ENCODE results near the gene SH2D5. TPM values are rescaled to one million over a fixed set of nuclear protein-coding genes. Genes with fewer than 3 reads are reported as not detected.

Gene SH2D5
- total RNA-seq, 4 donors from 2014 or later = 0.55 TPM; not detected in 3

DNA sequence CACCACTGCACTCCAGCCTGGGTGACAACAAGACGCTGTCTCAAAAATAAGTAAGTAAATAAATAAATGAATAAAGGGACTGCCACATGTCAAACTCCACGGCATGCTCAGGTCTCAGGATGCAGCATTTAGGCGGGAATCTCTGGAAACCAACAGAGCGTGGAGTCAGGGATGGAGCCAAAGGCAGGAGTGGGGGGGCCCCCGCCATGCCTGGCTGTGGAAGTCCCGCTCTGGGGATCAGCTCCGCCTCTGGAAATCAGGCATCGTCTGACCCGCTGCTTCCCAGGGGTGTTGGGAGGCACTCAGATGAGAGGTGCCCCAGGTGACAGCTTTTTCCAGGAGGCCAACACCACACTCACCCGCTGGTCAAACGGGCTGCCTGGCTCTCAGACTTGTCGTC lies 34.9 kb downstream of the SH2D5 start:
- Histone ChIP-seq H3K27me3 (no peaks in the 10 kb centered on the region), H3K4me1 (peaks cover 3 to 5% of the 10 kb centered on the region in 2 donors), H3K4me3 (no peak overlapping the region), H3K36me3 (no peaks in the 10 kb centered on the region), H3K27ac (peak overlapping the region; percentile 92 to 95), H3K9me3 (no peaks in the 10 kb centered on the region)
- intact Hi-C loops (cut with DNase I; ENCODE audit: low total_unique reads) = loop anchor here (5.0 kb wide), 1 partner anchor 500 kb away; no protein-coding TSS in a partner anchor
- DNase-seq = no peak
- TF ChIP-seq, protein P1, sequence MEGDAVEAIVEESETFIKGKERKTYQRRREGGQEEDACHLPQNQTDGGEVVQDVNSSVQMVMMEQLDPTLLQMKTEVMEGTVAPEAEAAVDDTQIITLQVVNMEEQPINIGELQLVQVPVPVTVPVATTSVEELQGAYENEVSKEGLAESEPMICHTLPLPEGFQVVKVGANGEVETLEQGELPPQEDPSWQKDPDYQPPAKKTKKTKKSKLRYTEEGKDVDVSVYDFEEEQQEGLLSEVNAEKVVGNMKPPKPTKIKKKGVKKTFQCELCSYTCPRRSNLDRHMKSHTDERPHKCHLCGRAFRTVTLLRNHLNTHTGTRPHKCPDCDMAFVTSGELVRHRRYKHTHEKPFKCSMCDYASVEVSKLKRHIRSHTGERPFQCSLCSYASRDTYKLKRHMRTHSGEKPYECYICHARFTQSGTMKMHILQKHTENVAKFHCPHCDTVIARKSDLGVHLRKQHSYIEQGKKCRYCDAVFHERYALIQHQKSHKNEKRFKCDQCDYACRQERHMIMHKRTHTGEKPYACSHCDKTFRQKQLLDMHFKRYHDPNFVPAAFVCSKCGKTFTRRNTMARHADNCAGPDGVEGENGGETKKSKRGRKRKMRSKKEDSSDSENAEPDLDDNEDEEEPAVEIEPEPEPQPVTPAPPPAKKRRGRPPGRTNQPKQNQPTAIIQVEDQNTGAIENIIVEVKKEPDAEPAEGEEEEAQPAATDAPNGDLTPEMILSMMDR (IDR thresholded peaks at IDR 0.05) = no peak
- no peak for TF ChIP-seq POLR2A (IDR thresholded peaks at IDR 0.05)

DNA sequence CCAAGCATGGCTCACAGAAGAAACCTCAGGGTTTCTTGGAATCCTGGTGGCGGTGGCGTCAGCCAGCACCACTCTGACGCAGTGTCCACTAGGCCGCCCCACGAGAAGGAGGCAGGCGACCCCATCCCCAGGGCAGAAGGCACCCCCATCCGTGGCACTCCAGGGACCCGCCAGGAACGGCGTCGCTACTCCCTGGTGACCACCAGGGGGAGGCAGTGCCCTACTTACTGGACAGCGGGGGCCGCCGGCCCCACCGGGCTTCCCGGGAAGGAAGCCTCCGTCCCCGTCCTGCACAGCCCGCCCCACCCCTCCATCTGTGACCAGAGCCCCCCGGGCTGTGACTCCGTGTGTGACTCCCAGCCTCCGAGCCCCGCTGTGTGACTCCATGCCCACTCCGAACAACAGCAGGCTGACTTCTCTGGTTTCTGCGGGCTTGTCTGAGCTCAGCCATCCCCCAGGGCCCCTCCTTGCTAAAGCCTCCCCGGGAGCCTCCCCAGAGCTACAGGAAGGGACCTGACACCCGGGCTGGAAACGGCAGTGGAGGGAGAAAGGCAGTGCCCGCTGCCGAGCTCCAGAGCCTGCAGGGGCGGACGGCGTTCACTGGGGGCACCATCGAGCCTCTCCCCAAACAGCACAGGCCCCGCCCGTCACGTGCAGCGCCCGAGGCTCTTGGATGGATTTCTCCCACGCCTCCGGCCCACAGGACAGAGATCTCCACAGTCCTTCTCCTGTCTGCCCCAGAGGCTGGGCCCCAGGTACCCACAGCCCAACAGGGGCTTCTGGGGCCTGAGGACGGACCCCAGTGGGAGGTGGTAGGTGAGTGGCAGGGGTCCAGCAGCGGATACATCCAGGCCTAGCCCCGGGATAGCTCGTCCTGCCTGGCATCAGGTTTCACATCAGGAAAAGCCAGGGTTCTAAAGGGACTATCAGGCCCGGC lies 35.8 kb downstream of the SH2D5 start:
- intact Hi-C loops (cut with DNase I; ENCODE audit: low total_unique reads) = loop anchor here (5.0 kb wide), 1 partner anchor 501 kb away; no protein-coding TSS in a partner anchor
- Histone ChIP-seq H3K27ac (peak overlapping the region; percentile 92 to 95), H3K36me3 (no peaks in the 10 kb centered on the region), H3K9me3 (no peaks in the 10 kb centered on the region), H3K4me3 (peak overlapping the region; percentile 51 to 56), H3K27me3 (no peaks in the 10 kb centered on the region), H3K4me1 (peaks cover 3 to 5% of the 10 kb centered on the region in 2 donors)
- TF ChIP-seq, protein P1 (IDR thresholded peaks at IDR 0.05) = peak; percentile 77 to 94 (median 89)
- TF ChIP-seq POLR2A (IDR thresholded peaks at IDR 0.05) = peak in 1 of 2 donors; percentile 44
- peak; percentile 91 to 92 for DNase-seq

DNA sequence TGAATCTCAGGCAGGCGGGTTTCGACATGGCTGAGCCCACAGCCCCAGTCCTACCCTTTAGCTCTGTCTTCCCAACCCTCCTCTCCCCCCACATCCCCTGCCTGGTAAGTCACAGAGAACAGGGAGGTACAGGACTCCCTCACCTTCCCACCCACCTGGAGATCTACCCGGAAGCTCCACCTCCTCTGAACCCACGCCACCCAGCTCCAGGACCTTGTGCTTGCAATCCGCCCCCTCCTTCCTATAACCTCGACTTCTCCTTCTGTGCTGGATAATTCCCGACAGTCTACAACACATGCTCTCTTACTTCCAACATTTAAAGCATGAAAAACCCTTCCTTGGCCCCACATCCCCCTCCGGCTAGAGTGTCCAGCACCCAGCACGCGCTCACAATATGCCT lies 37.0 kb downstream of the SH2D5 start:
- peaks cover 3 to 5% of the 10 kb centered on the region in 2 donors for H3K4me1 ChIP-seq
- H3K36me3 ChIP-seq = no peaks in the 10 kb centered on the region
- no peak for DNase-seq
- no peak overlapping the region for H3K4me3 ChIP-seq
- TF ChIP-seq, protein P1 (IDR thresholded peaks at IDR 0.05) = no peak
- TF ChIP-seq POLR2A (IDR thresholded peaks at IDR 0.05) = no peak
- no peaks in the 10 kb centered on the region for H3K9me3 ChIP-seq
- H3K27me3 ChIP-seq = no peaks in the 10 kb centered on the region
- intact Hi-C loops (cut with DNase I; ENCODE audit: low total_unique reads) = loop anchor here (5.0 kb wide), 1 partner anchor 502 kb away; no protein-coding TSS in a partner anchor
- H3K27ac ChIP-seq = no peak overlapping the region

DNA sequence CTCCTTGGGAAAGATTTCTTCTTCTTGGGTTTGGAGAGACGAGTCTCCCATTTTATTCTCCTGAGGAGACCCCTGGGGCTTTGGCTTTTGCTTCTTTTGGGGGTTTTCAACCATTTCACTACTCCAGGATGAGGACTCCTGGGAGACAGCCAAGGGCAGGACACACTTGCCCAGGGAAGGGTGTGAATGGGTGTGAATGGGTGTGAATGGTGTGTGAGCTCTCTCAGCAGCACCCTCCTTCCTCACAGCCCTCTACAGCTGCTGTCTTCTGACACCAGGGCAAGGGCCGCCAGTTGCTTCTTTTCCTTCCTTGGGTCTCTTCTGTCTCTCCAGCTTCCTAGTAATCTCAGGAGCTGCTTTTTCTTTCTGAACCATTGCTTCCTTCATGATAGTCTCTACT lies 38.9 kb downstream of the SH2D5 start:
- Histone ChIP-seq H3K36me3 (no peaks in the 10 kb centered on the region), H3K9me3 (no peaks in the 10 kb centered on the region), H3K27ac (no peak overlapping the region), H3K4me1 (peaks cover 3 to 5% of the 10 kb centered on the region in 2 donors), H3K4me3 (no peak overlapping the region), H3K27me3 (no peaks in the 10 kb centered on the region)
- intact Hi-C loops (cut with DNase I; ENCODE audit: low total_unique reads) = no loop called here
- TF ChIP-seq POLR2A (IDR thresholded peaks at IDR 0.05) = no peak
- TF ChIP-seq, protein P1 (IDR thresholded peaks at IDR 0.05) = no peak
- DNase-seq = no peak

DNA sequence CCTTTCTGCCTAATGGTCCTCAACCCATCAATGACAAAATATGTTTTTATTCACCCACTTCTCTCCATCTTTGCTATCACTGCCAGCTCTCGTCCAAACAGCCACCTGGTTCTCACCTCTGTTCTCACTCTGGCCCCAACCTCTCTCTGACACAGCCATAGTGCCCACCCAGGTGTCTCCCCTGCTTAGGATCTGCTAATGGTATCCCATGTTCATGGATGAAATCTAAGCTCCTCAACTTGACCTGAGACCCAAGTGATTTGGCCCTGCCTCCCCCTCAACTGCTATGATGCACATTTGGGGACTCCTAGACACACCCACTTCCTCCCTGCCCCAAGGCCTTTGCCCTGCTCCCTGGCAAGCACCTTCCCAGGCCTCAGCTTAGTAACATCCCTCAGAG lies 40.6 kb downstream of the SH2D5 start:
- Histone ChIP-seq H3K9me3 (no peaks in the 10 kb centered on the region), H3K4me1 (no peaks in the 10 kb centered on the region), H3K27ac (no peak overlapping the region), H3K36me3 (no peaks in the 10 kb centered on the region), H3K4me3 (no peak overlapping the region), H3K27me3 (no peaks in the 10 kb centered on the region)
- no peak for TF ChIP-seq POLR2A (IDR thresholded peaks at IDR 0.05)
- TF ChIP-seq, protein P1 (IDR thresholded peaks at IDR 0.05) = no peak
- DNase-seq = no peak
- intact Hi-C loops (cut with DNase I; ENCODE audit: low total_unique reads) = no loop called here

All from uterus (tissue), 4 donors.